ENCODE data around the gene UGGT2.

Gene UGGT2

DNA sequence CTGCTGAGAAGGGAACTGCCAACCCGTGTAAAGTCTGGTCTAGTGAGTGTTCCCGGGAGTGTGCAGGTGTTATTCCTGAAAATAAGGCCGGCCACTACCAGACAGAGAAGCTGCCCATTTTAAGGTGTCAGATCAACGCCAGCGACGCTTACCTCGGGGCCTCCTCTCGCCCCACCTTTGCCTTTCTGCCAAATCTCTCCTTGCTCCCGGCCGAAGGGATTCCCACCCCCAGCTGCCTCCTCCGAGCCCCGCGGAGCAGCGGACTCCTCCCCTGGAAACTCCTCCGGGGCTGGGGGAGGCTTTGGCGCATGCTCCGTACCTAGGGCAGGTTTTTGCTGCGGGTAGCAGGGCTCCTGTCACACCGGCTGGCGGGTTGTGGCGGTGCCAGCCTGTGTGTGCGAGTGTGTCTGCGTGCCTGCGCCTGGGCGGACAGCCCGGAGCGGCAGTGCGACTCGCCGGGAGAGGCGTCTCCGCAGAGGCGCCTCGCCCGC lies 36.6 kb upstream of the UGGT2 start, which contains the start of gene HS6ST3:
HS6ST3 (plus strand) TSS at position 359 of the 491 bp plus-strand sequence.
- DNase-seq (ENCODE audit: low spot score): peak; percentile 14

DNA sequence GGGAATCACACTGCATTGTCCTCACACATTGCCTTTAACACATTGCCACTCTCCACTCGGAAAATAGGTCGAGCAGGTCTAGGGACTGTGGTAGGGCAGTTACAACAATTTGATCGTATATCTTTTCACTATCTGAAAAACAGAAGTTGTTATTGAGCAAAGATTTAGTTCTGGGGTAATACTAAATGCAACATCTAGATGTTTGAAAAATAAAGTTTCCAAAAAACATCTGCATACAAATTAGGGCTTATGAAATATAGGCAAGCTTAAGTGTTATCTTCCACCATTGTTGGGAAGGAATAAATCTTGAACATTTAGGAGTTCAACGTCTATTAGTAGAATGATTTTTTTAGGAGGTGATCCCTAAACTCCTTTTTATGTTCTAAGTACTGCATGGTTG lies 35.9 kb upstream of the UGGT2 start:
- TF ChIP-seq, protein P1, sequence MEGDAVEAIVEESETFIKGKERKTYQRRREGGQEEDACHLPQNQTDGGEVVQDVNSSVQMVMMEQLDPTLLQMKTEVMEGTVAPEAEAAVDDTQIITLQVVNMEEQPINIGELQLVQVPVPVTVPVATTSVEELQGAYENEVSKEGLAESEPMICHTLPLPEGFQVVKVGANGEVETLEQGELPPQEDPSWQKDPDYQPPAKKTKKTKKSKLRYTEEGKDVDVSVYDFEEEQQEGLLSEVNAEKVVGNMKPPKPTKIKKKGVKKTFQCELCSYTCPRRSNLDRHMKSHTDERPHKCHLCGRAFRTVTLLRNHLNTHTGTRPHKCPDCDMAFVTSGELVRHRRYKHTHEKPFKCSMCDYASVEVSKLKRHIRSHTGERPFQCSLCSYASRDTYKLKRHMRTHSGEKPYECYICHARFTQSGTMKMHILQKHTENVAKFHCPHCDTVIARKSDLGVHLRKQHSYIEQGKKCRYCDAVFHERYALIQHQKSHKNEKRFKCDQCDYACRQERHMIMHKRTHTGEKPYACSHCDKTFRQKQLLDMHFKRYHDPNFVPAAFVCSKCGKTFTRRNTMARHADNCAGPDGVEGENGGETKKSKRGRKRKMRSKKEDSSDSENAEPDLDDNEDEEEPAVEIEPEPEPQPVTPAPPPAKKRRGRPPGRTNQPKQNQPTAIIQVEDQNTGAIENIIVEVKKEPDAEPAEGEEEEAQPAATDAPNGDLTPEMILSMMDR (IDR thresholded peaks at IDR 0.05; ENCODE audit: extremely low read depth, missing control alignments): no peak
- DNase-seq (ENCODE audit: low spot score): no peak

More for the DNA sequence above, 36.6 kb upstream of the UGGT2 start, which contains the start of gene HS6ST3:
- TF ChIP-seq, protein P1 (IDR thresholded peaks at IDR 0.05; ENCODE audit: extremely low read depth, missing control alignments): no peak

DNA sequence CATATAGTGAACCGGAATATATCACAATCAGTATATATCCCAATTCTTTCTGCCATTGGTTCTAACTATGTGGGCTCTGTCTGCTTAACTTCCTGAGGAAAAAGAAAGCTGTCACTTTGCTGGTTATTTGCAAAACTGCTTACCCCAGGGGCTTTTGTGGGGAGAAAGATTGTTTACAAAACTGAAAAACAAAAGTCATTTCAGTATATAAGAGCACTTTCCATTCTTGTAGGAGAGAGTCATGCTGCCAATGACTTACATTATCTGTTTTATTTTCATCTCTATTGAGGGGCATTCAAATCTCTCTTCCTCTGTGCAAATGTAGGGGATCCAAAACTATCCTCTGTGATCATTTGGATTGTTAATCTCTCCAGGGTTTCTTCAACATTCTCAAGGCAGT lies 33.5 kb upstream of the UGGT2 start:
- DNase-seq (ENCODE audit: low spot score): no peak
- TF ChIP-seq, protein P1 (IDR thresholded peaks at IDR 0.05; ENCODE audit: extremely low read depth, missing control alignments): no peak

DNA sequence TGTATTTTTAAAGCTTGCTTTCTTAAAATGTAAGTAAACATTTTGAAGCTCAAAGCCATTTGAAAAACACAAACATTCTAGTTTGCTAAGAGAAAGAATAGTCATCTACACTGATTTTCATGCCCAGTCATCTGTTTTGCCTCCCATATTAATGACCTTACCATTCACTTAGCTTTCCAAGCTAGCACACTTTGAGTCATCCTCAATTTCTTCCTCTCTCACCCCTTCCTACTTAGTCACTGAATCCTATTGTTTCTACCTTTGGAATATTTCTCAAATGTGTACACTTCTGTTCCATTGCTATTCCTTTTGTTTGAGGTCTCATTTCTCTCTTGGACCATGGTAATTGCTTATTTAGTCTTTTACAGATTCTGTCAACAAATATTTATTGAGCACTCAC lies 29.4 kb upstream of the UGGT2 start:
- DNase-seq (ENCODE audit: low spot score): no peak
- TF ChIP-seq, protein P1 (IDR thresholded peaks at IDR 0.05; ENCODE audit: extremely low read depth, missing control alignments): no peak

DNA sequence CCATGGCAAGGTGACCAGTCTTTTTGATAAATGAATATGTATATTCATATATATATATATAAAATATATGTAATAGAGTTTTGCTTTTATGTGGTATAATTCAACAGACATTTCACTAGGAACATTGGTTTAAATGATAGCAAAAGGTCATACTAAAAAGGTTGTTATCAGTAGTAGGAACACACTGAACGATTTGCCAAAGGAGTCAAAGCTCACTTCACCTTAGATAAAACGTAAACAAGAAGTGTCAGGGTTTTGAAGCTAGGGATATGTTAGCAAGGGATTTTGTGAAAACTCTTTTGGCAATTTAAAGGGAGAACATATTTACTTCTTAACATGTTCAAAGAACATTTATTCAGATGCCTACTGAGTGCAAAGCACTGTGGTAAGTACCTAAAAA lies 28.7 kb upstream of the UGGT2 start:
- TF ChIP-seq, protein P1 (IDR thresholded peaks at IDR 0.05; ENCODE audit: extremely low read depth, missing control alignments): no peak
- no peak for DNase-seq (ENCODE audit: low spot score)

DNA sequence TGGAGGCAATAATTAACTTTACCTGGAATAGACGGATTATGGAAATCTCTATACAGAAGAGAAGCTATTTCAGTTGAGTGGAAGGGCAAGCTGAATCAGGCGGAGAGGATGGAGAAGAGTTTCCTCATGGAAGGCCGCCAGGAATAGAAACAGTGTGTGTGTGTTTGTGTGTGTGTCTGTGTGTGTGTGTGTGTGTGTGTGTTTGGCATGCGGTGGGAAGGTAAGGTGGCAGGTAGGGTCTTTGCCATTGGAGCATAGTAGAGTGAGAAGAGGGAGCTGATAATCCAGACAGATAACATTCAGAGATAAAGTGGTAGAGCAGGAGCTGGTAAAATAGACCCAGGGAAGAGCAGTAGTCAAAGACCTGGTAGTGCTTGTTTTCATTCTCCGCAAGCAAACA lies 27.5 kb upstream of the UGGT2 start:
- TF ChIP-seq, protein P1 (IDR thresholded peaks at IDR 0.05; ENCODE audit: extremely low read depth, missing control alignments): no peak
- DNase-seq (ENCODE audit: low spot score): no peak

DNA sequence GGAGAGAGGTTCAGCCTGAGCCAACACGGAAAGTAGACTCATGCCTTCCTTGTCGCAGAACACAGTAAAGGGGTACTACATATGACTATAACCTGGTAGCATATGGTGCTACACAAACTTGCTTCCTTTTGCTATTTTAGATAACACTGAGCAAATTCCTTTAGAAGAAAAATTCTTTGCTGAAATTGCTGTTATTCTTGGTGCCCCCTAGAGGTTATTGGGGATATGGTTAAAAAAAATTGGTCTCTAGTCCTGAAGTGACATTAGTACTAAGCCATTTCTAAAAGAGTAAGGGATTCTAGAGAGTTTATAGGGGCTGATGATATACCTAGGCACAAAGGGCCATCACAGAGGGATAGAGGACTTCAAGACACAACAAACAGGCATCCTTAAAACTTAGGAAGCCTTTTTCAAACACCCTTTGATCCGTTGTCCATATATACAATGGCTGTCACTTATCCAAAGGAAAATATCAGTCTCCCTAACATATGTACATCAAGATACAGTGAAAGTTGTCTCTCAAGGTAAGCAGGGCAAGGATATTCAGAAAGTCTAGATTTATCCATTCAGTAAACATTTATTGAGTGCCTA lies 22.8 kb upstream of the UGGT2 start:
- DNase-seq (ENCODE audit: low spot score): no peak
- TF ChIP-seq, protein P1 (IDR thresholded peaks at IDR 0.05; ENCODE audit: extremely low read depth, missing control alignments): no peak

Measured in GM20000 (cell line).